ENCODE data around the gene FBLN1.

Gene FBLN1

DNA sequence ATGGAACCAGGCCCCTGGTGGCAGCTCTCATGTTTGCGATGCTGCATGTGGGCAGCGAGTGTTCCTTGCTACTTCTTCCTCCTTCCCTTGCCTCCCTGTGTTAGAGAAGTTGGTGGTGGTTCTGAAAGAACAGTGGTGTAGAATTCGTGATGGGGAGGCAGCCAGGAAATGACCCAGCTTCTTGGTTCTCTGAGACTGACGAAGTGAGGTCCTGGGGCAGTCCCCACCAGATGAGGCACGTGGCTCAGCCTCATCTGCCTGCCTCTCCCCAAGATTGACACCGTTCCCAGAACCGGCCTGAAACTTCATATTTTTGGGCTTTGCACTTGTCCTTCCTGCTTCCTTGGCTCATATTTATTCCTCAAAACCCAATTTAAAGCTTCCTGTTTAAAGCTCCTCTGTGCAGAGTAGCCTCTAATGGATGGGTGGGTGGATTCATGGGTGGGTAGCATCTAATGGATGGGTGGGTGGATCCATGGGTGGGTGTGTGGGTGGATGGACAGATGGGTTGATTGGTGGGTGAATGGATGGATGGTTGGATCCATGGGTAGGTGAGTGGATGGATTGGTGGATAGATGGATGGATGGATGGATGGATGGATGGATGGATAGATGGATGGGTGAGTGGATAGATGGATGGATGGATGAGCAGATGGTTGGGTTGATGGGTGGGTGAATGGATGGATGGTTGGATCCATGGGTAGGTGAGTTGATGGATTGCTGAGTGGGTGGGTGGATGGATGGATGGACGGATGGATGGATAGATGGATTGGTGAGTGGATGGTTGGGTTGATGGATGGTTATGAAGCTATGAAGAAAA is 91.6 kb downstream of the FBLN1 start:
- TF ChIP-seq, protein P1, sequence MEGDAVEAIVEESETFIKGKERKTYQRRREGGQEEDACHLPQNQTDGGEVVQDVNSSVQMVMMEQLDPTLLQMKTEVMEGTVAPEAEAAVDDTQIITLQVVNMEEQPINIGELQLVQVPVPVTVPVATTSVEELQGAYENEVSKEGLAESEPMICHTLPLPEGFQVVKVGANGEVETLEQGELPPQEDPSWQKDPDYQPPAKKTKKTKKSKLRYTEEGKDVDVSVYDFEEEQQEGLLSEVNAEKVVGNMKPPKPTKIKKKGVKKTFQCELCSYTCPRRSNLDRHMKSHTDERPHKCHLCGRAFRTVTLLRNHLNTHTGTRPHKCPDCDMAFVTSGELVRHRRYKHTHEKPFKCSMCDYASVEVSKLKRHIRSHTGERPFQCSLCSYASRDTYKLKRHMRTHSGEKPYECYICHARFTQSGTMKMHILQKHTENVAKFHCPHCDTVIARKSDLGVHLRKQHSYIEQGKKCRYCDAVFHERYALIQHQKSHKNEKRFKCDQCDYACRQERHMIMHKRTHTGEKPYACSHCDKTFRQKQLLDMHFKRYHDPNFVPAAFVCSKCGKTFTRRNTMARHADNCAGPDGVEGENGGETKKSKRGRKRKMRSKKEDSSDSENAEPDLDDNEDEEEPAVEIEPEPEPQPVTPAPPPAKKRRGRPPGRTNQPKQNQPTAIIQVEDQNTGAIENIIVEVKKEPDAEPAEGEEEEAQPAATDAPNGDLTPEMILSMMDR (IDR thresholded peaks at IDR 0.05; ENCODE audit: poor library complexity, severe bottlenecking) = no peak
- Histone ChIP-seq H3K27ac (ENCODE audit: poor library complexity, severe bottlenecking) (no peak overlapping the region), H3K9me3 (ENCODE audit: severe bottlenecking) (no peaks in the 10 kb centered on the region), H3K4me1 (ENCODE audit: insufficient read depth, poor library complexity, severe bottlenecking) (no peaks in the 10 kb centered on the region), H3K27me3 (ENCODE audit: insufficient read depth, poor library complexity, severe bottlenecking) (no peaks in the 10 kb centered on the region), H3K36me3 (ENCODE audit: low read depth) (no peaks in the 10 kb centered on the region), H3K4me3 (ENCODE audit: severe bottlenecking) (no peak overlapping the region)
- no peak for ATAC-seq (ENCODE audit: low read depth)
- no peak for DNase-seq (ENCODE audit: low spot score)

DNA sequence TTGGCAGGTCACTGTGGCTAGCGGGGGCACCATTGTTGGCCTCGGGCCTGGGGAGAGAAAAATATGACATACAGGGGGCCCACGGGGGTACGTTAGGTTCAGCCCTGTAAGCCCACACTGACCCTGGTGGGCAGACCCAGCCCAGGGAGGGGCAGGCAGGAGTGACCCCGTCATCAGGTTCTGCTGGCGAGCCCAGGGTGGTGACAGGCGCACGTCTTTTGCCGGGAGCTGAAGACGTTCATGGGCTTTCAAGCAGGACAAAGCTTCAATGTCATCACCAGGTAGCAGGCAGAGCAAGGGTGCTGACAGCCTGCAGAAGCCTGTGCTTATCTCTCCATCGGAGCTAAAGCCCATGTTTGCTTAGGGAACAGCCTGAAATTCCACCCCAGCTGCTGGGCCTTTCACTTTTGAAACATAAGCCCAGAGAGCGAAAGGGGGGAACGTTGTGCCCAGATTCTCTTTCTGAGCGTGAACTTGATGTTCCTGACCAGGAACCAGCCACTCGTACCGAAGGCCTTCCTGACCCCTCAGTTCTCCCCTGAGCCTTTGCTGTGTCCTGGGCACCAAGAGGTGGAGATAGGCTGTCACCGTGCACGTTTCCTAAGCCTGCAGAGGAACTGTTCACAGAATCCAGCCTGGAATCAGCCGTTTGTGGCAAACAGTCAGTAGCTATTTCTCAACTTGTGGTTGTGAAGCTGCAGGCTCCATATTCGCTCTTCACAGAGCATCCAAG is 94.9 kb downstream of the FBLN1 start:
- Histone ChIP-seq H3K36me3 (ENCODE audit: low read depth) (no peaks in the 10 kb centered on the region), H3K4me1 (ENCODE audit: insufficient read depth, poor library complexity, severe bottlenecking) (peaks cover 3% of the 10 kb centered on the region), H3K27ac (ENCODE audit: poor library complexity, severe bottlenecking) (no peak overlapping the region), H3K9me3 (ENCODE audit: severe bottlenecking) (no peaks in the 10 kb centered on the region), H3K27me3 (ENCODE audit: insufficient read depth, poor library complexity, severe bottlenecking) (no peaks in the 10 kb centered on the region), H3K4me3 (ENCODE audit: severe bottlenecking) (no peak overlapping the region)
- no peak for DNase-seq (ENCODE audit: low spot score)
- ATAC-seq (ENCODE audit: low read depth) = no peak
- TF ChIP-seq, protein P1 (IDR thresholded peaks at IDR 0.05; ENCODE audit: poor library complexity, severe bottlenecking) = no peak

DNA sequence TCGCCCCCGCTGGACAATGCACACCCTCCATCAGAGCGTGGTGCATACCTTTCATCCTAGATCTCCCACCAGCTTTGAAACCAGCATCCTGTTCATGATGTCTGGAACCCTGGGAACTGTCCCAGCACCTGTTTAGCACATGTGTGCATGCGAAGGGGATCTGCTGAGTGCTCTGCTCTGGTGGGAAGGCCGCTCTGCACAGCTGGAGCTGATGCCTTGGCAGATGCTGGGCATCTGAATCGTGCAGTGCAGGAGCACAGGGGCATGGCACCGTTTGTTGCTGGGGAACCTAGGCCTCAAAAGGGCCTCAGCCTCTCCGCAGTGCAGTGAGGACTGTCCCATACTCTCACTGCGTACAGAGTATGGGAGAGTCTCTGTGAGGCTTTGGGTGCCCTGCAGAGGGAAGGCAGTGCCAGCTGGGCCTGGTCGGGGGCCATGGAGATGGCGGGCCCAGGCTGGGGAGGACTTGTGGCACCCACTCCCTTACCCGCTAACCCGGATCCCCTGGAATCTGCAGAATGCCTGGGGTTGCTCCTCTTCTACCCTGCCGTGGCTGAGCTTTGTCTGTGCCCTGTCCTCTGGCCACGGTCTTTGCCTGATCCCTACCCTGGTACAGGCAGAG is 96.0 kb downstream of the FBLN1 start:
- no peak overlapping the region for H3K4me3 ChIP-seq (ENCODE audit: severe bottlenecking)
- TF ChIP-seq, protein P1 (IDR thresholded peaks at IDR 0.05; ENCODE audit: poor library complexity, severe bottlenecking) = no peak
- peaks cover 10% of the 10 kb centered on the region for H3K4me1 ChIP-seq (ENCODE audit: insufficient read depth, poor library complexity, severe bottlenecking)
- no peak overlapping the region for H3K27ac ChIP-seq (ENCODE audit: poor library complexity, severe bottlenecking)
- H3K9me3 ChIP-seq (ENCODE audit: severe bottlenecking) = no peaks in the 10 kb centered on the region
- ATAC-seq (ENCODE audit: low read depth) (no peak), DNase-seq (ENCODE audit: low spot score) (no peak)
- H3K36me3 ChIP-seq (ENCODE audit: low read depth) = no peaks in the 10 kb centered on the region
- no peaks in the 10 kb centered on the region for H3K27me3 ChIP-seq (ENCODE audit: insufficient read depth, poor library complexity, severe bottlenecking)

DNA sequence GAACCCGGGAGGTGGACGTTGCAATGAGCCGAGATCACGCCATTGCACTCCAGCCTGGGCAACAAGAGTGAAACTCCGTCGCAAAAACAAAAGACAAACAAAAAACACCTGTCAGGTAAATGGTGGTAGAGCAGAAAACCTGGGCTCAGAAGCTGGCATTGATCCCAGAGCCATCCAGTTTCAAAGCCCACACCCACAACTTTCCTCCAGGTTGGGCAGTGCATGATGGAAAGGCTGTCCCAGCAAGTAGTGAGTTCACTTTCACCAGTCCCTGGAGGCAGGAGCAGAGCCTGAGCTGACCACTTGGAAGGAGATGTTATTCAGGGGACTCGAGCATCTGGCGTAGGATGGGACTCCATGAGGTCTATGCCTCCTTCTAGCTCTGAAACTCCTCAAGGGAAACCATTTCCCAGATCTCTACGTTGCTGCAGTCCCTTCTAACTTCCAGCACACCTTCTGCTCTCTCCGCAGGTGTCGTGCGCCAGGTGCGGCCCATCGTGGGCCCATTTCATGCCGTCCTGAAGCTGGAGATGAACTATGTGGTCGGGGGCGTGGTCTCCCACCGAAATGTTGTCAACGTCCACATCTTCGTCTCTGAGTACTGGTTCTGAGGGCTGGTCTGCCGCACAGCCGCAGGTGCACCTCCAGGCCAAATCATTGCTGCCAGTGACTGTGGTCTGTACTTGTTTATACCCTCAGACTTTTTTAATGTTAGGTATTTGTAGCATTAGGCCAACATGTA is 97.3 kb downstream of the FBLN1 start:
- TF ChIP-seq, protein P1 (IDR thresholded peaks at IDR 0.05; ENCODE audit: poor library complexity, severe bottlenecking) = no peak
- no peaks in the 10 kb centered on the region for H3K9me3 ChIP-seq (ENCODE audit: severe bottlenecking)
- no peak overlapping the region for H3K4me3 ChIP-seq (ENCODE audit: severe bottlenecking)
- DNase-seq (ENCODE audit: low spot score) (peak; percentile 13), ATAC-seq (ENCODE audit: low read depth) (no peak)
- no peaks in the 10 kb centered on the region for H3K36me3 ChIP-seq (ENCODE audit: low read depth)
- no peak overlapping the region for H3K27ac ChIP-seq (ENCODE audit: poor library complexity, severe bottlenecking)
- H3K27me3 ChIP-seq (ENCODE audit: insufficient read depth, poor library complexity, severe bottlenecking) = no peaks in the 10 kb centered on the region
- peaks cover 23% of the 10 kb centered on the region for H3K4me1 ChIP-seq (ENCODE audit: insufficient read depth, poor library complexity, severe bottlenecking)
